NT2/D1 (cell line): ENCODE results near the gene AKAP5.

Source experiments
- DNase-seq: peaks from one replicate; pipeline ENCODE4 v3.0.0-alpha.2; 2011; ENCODE audit warnings: low read depth, low spot score
- H3K27me3 ChIP-seq: 2 replicates; pipeline ENCODE4 v1.6.0; 2011; ENCODE audit warnings: mild to moderate bottlenecking; ENCODE audit not compliant: insufficient read length, insufficient read depth
- H3K36me3 ChIP-seq: 2 replicates; pipeline ENCODE4 v1.6.1; 2011; ENCODE audit warnings: mild to moderate bottlenecking, low read length, mixed read lengths; ENCODE audit not compliant: insufficient read depth, insufficient read length
- H3K4me1 ChIP-seq: 2 replicates; pipeline ENCODE4 v1.5.1; 2011; ENCODE audit not compliant: insufficient read depth, insufficient read length
- H3K4me3 ChIP-seq: 2 replicates; pipeline ENCODE4 v1.5.1; 2011; ENCODE audit warnings: low read depth; ENCODE audit not compliant: insufficient read length
- H3K9ac ChIP-seq: 2 replicates; pipeline ENCODE4 v1.6.0; 2011; ENCODE audit warnings: low read depth; ENCODE audit not compliant: insufficient read length
- H3K9me3 ChIP-seq: 2 replicates; pipeline ENCODE4 v1.5.1; 2011; ENCODE audit warnings: mild to moderate bottlenecking, low read length; ENCODE audit not compliant: insufficient read depth
- SUZ12 ChIP-seq: IDR thresholded peaks from 2 replicates; pipeline ENCODE4 v1.6.1; 2011; ENCODE audit not compliant: insufficient read length, insufficient read depth; ENCODE audit errors: extremely low read depth
- YY1 ChIP-seq: IDR thresholded peaks from 2 replicates; pipeline ENCODE4 v1.6.1; 2011; ENCODE audit not compliant: insufficient read length, insufficient read depth
- ZNF274 ChIP-seq: IDR thresholded peaks from 2 replicates; pipeline ENCODE4 v1.6.1; 2011; ENCODE audit warnings: mild to moderate bottlenecking, low read depth, low read length

Gene AKAP5

GRCh38 chr14:64522591-64523355 is 57.5 kb downstream of the AKAP5 start:
- H3K9me3 ChIP-seq: no peaks in the 10 kb centered on the region
- H3K36me3 ChIP-seq: peaks cover 24% of the 10 kb centered on the region
- no peak overlapping the region for H3K4me3 ChIP-seq
- no peak overlapping the region for H3K9ac ChIP-seq
- DNase-seq: no peak
- no peaks in the 10 kb centered on the region for H3K4me1 ChIP-seq
- TF ChIP-seq YY1 (no peak), SUZ12 (no peak), ZNF274 (no peak)
- H3K27me3 ChIP-seq: no peaks in the 10 kb centered on the region
